ENCODE measurements around the gene CTXN3. TPM values are rescaled to one million over a fixed set of nuclear protein-coding genes. Genes with fewer than 3 reads are reported as not detected.

The CTXN3 gene
- total RNA-seq, 4 donors from 2014 or later: not detected

DNA sequence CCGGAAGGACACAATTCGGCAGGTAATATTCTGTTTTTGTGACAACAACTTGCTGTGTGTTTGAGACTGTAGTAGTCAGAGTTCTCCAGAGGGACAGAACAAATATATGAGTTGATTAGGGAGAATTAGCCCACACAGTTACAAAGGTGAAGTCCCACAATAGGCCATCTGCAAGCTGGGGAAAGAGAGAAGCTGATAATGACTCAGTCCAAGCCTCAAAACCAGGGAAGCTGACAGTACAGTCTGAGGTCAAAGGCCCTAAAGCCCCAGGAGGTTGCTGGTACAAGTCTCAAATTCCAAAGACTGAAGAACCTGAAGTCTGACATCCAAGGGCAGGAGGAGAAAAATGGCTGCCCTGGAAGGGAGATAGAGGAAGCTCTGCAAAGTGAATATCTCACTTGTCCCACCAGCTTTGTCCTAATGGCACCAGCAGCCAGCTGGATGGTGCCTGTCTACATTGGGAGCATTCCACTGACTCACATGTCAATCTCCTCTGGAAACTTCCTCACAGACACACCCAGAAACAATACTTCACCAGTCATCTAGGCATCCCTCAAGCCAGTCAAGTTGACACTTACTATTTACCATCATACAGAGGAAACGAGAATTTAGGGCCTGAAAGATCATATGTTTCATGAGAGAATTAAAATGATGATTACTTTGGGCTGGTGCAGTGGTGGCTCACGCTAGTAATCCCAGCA, 36.3 kb upstream of the CTXN3 start:
- no peak overlapping the region for H3K27ac ChIP-seq
- TF ChIP-seq POLR2A (IDR thresholded peaks at IDR 0.05): no peak
- TF ChIP-seq, protein P1, sequence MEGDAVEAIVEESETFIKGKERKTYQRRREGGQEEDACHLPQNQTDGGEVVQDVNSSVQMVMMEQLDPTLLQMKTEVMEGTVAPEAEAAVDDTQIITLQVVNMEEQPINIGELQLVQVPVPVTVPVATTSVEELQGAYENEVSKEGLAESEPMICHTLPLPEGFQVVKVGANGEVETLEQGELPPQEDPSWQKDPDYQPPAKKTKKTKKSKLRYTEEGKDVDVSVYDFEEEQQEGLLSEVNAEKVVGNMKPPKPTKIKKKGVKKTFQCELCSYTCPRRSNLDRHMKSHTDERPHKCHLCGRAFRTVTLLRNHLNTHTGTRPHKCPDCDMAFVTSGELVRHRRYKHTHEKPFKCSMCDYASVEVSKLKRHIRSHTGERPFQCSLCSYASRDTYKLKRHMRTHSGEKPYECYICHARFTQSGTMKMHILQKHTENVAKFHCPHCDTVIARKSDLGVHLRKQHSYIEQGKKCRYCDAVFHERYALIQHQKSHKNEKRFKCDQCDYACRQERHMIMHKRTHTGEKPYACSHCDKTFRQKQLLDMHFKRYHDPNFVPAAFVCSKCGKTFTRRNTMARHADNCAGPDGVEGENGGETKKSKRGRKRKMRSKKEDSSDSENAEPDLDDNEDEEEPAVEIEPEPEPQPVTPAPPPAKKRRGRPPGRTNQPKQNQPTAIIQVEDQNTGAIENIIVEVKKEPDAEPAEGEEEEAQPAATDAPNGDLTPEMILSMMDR (IDR thresholded peaks at IDR 0.05): no peak
- no peaks in the 10 kb centered on the region for H3K27me3 ChIP-seq
- H3K4me3 ChIP-seq: no peak overlapping the region
- H3K4me1 ChIP-seq: no peaks in the 10 kb centered on the region
- no peak for DNase-seq
- intact Hi-C loops (cut with DNase I; ENCODE audit: low total_unique reads): no loop called here
- no peaks in the 10 kb centered on the region for H3K9me3 ChIP-seq
- H3K36me3 ChIP-seq: no peaks in the 10 kb centered on the region

DNA sequence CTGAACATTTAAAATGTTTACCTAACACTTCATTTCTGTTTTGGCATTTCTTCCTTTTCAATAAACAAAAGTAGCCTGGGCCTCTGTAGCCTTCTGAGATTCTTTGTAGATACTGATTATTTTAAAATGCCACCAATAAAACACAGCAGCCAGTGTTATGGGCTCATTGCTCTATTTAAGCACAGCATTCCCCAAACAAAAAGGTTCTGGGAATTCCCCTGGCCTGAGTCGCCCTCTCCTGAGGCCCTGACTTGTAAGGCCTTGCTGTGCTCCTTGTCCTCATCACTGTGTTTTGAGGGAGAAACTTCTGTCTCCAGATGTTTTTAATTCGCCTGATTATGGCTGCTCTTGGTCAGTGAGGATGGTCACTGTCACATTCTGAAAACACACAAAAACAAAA, 33.0 kb upstream of the CTXN3 start:
- Histone ChIP-seq H3K4me3 (no peak overlapping the region), H3K9me3 (no peaks in the 10 kb centered on the region), H3K27me3 (no peaks in the 10 kb centered on the region), H3K4me1 (no peaks in the 10 kb centered on the region), H3K36me3 (no peaks in the 10 kb centered on the region), H3K27ac (no peak overlapping the region)
- TF ChIP-seq POLR2A (IDR thresholded peaks at IDR 0.05): no peak
- TF ChIP-seq, protein P1 (IDR thresholded peaks at IDR 0.05): no peak
- DNase-seq: no peak
- intact Hi-C loops (cut with DNase I; ENCODE audit: low total_unique reads): no loop called here

DNA sequence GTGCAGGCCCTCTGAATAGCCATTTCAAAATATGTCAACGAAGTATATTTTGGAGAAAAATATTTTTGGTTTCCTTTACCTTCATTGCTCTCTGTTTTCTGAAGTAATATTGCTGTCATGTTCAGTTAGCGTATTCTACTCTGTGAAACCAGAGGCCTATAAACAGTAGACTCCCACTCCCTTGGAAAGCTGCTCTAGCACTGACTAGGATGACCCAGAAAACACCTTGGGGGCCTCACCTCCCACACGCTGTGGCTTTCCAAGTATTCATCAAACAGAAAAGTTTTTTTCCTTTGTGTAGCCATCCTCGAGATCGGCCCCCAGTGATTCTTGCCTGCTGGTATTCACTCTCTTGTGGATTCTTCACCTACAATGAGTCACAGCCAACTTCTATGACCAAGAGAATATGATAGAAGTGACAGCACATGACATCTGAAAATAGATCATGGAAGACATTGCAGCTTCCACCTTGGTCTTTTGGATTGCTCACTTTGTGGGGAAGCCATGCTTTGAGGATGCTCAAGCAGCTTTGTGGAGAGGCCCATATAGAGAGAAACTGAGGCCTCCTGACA, 28.9 kb upstream of the CTXN3 start:
- H3K4me1 ChIP-seq: no peaks in the 10 kb centered on the region
- intact Hi-C loops (cut with DNase I; ENCODE audit: low total_unique reads): no loop called here
- no peaks in the 10 kb centered on the region for H3K9me3 ChIP-seq
- no peak for TF ChIP-seq POLR2A (IDR thresholded peaks at IDR 0.05)
- TF ChIP-seq, protein P1 (IDR thresholded peaks at IDR 0.05): no peak
- H3K36me3 ChIP-seq: no peaks in the 10 kb centered on the region
- H3K27me3 ChIP-seq: no peaks in the 10 kb centered on the region
- DNase-seq: no peak
- no peak overlapping the region for H3K4me3 ChIP-seq
- no peak overlapping the region for H3K27ac ChIP-seq

DNA sequence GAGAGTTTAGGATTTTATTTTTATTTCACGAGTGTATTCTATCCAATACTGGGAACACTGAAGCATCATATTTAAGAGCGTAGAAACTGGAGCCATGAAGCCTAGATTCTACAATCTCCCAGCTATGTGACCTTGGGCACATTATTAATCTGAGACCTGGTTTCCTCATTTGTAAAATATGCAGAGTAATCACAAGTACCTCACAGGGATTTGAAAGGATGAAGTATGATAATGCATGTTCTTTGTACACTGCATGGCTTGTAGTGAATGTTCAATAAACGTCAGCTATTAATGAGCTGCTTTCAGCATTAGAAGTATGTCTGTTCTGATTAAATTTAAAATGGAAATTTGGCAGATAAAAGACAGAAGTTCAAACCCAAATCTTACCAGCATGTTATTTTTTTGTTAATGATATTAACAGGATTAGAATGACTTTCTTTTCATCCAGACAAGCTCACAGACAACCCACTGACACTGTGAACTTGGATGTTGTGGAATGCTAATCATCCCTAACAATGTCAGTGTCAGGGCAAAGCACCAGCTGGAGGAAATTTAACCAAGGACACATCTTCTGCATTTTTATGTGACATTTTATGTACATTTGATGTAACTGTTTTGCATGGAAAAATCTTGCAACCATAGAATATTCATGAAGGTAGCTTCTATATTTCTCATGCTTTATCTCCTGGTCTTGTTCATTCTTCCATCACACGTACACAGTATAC, 27.1 kb upstream of the CTXN3 start:
- Histone ChIP-seq H3K27me3 (no peaks in the 10 kb centered on the region), H3K27ac (no peak overlapping the region), H3K4me3 (no peak overlapping the region), H3K9me3 (no peaks in the 10 kb centered on the region), H3K36me3 (no peaks in the 10 kb centered on the region), H3K4me1 (no peaks in the 10 kb centered on the region)
- intact Hi-C loops (cut with DNase I; ENCODE audit: low total_unique reads): no loop called here
- no peak for DNase-seq
- TF ChIP-seq, protein P1 (IDR thresholded peaks at IDR 0.05): no peak
- TF ChIP-seq POLR2A (IDR thresholded peaks at IDR 0.05): no peak

DNA sequence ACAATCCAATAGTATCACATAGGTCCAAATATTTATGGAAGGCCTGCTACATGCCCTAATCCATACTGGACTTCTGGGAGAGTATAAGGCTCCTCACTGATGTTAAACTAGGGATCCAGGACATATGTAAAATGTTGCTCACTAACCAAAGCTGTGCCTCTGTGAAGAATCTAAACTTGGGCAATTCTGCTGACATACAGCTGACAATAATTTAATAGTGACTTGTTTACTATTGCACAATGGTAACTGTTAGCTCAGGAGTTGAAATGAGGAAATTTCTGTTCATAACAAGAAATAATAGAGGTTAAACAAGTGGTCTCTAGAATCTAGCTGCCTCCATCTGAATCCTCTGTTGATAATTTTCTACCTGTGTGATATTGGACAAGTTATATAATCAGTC, 14.9 kb upstream of the CTXN3 start:
- H3K27ac ChIP-seq: no peak overlapping the region
- H3K36me3 ChIP-seq: no peaks in the 10 kb centered on the region
- no peaks in the 10 kb centered on the region for H3K9me3 ChIP-seq
- DNase-seq: no peak
- H3K27me3 ChIP-seq: no peaks in the 10 kb centered on the region
- H3K4me1 ChIP-seq: no peaks in the 10 kb centered on the region
- TF ChIP-seq, protein P1 (IDR thresholded peaks at IDR 0.05): no peak
- no peak for TF ChIP-seq POLR2A (IDR thresholded peaks at IDR 0.05)
- intact Hi-C loops (cut with DNase I; ENCODE audit: low total_unique reads): no loop called here
- H3K4me3 ChIP-seq: no peak overlapping the region

Measured in uterus (tissue), 4 donors.